Stimulated activated CD4-positive, alpha-beta T cell treated with anti-CD3 and anti-CD28 coated beads, Interleukin-1b, Interleukin-23, amount 100 ng/mL, for 4 hours (primary cell): ENCODE results near the gene MTMR3.

Experiments used
- DNase-seq, 2 donors: peaks; one replicate each; pipeline ENCODE4 v3.0.0-alpha.2; 2020; ENCODE audit warnings: low read depth in 2 of 2

Gene MTMR3

GRCh38 chr22:30026756-30027155 lies 143.8 kb downstream of the MTMR3 start:
- DNase-seq = no peak

DNA sequence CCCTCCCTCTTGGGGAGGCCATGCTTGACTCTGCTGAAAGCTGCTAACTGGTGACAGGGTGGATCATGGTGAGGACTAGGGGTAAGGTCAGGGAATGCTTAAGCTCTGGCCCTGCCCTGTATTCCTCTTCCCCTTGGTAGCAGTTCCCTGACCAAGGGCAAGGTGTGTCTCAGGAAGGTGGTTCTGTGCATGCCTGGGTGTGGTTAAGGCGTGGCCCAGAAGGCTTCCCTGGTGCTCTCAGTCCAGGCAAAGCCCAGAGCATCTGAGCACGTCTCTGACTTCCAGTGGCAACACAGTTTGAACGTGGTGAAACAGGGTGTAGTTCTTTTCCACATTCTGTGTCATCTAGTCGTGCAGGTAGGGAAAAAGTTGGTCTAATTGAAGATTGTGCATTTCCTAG lies 144.2 kb downstream of the MTMR3 start:
- no peak for DNase-seq

GRCh38 chr22:30027791-30028190 lies 144.8 kb downstream of the MTMR3 start:
- DNase-seq = no peak

- DNase-seq = no peak
Observed at GRCh38 chr22:30028731-30029130, 145.8 kb downstream of the MTMR3 start.

GRCh38 chr22:30029512-30029911 lies 146.5 kb downstream of the MTMR3 start:
- no peak for DNase-seq

- DNase-seq = no peak
Observed at GRCh38 chr22:30030329-30030728, 147.4 kb downstream of the MTMR3 start.

DNA sequence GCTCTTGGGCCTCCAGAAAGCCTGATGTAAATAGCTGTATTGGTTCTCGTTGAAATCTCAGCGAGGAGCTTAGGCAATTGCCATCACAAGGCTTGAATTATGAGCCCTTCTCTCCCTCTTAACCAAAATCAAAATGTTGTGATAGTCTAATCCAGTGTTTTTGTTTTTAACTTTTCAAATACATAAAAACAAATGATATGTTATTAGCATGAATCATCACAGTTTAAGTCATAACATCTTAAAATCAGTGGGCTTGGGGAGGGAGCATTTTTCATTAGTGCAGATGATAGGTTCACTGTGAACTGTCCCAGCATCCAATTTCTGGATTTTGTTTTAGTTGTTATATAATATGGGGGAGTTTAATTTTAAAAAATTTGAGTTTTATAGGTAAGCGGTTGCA lies 148.4 kb downstream of the MTMR3 start:
- DNase-seq = no peak

DNA sequence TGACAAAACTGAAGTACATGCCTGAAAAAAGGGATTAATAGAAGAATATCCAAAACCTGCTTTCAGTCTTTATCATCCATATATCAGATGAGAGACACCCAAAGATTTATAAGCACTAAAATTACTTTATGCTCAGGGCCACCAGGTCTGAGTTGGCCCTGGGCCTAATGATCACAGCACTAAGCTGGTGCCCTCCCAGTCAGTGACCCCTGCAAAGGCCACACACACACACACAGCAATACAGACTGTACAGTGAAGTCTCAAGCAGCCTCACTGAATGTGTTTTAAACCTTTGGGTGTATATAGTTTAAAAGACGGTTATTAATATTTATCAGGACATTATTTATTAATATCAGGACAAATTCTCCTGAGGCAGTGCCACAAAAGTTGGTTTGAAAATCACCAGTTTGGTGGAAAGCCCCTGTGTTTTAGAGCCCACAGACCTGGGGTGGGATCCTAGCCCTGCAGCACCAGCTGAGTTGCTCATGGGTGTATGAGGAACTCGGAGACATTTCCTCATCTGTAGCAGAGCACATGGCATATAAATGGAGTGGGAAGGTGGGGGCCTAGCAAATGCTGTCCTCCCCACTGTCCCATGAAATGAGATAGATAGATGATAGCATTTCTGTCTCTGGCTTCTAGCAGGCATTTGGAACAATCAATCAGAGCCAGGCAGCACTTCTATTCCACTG lies 148.9 kb downstream of the MTMR3 start:
- no peak for DNase-seq

DNA sequence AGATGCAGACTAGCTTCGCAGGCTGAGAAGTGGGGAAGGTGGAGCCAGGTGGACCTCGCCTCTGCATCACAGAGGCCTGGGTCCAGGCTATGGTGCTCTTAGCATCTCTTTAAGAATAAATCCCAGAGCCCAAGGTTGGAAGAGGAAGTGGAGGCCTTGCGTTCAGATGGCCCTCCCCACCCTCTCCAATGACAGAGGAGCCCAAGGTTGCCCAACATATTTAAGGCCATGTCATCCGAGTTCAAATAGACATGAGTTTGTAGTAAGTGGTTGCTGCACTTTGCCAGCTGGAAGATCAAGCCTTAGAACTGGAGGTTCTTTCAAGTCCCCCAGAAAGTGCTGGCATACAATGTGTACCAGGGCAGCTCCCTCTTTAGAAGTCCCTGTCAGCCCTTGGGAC lies 150.2 kb downstream of the MTMR3 start:
- no peak for DNase-seq

GRCh38 chr22:30033901-30034300 lies 150.9 kb downstream of the MTMR3 start:
- DNase-seq = no peak

GRCh38 chr22:30036656-30037055 lies 153.7 kb downstream of the MTMR3 start:
- no peak for DNase-seq

GRCh38 chr22:30038219-30038618 lies 155.2 kb downstream of the MTMR3 start:
- DNase-seq = no peak

DNA sequence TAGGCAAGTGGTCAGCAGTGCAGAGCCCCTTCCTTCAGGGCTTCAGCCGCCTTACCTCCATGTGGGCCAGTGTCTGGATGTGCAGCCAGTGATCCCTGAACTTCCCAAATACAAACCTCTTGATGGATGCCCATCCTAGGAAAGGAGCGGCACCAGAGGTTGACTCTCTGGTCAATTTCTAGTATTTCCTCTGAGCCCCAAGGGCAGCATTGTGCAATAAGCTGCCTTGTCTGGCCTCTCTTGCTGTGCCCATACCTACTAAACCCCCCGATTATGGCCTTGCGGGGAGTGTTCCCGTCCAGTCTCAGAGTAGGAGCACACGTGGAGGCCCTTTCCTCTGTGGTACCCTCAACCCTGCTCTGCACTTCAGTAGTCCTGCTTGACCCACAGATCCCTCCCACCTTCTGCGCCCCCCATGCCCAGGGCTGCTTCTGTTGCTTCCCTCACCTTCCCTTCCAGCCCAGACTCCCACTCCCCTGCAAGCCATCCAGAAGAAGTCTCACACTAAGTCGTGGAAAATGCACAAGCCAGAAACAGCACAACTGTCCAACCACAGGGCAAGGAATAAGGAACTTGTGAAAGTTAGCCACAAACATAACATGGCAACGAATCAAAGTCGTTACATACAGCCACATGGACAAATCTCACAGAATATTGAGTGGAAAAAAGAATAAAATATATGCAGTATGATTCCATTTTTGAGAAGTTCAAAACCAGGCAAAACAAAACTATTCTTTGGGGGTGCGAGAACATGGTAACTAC lies 157.7 kb downstream of the MTMR3 start:
- no peak for DNase-seq

GRCh38 chr22:30041475-30041874 lies 158.5 kb downstream of the MTMR3 start:
- no peak for DNase-seq

- no peak for DNase-seq
Observed at GRCh38 chr22:30041881-30042280, 158.9 kb downstream of the MTMR3 start.

- no peak for DNase-seq
Observed at GRCh38 chr22:30043161-30043560, 160.2 kb downstream of the MTMR3 start.

GRCh38 chr22:30044369-30044768 lies 161.4 kb downstream of the MTMR3 start:
- no peak for DNase-seq

DNA sequence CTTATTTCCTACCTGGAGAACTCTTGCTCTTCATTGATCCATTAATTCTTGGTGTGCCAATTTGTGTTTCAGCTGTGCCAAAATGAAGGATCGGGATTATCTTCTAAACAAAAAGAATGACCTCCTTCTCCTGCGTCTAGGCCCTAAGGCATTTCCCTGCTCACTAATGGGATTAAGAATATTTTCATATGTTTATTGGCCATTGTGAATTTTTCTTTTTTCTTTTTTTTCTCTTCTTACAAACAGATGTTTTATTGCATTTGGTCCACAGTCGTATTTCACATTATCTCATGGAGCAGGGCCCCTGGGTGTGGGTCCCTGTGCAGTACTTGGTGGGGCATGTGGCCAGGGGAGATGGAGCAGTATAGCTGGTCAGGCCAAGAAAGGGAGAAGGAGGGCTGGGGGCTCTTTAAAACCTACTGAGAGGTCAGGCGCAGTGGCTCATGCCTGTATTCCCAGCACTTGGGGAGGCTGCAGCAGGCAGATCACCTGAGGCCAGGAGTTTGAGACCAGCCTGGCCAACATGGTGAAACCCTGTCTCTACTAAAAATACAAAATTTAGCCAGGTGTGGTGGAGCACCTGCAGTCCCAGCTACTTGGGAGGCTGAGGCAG lies 162.0 kb downstream of the MTMR3 start:
- no peak for DNase-seq

DNA sequence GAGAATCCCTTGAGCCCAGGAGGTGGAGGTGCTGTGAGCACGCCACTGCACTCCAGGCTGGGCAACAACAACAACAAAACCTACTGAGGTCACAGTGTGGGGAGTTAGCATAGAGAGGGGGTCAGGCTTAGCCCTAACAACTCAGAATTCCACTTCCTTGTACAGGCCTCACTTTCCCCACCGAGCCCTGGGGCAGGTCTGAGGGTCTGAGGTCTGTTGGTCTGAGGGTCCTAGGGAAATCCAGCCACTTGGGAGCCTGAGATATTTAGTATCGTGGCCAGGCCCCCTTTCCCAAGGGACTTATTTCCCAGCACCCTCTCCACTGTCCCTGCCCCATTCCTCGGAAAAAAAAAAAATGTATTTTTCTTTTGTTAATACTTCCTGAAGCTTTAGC lies 162.5 kb downstream of the MTMR3 start:
- DNase-seq = no peak

DNA sequence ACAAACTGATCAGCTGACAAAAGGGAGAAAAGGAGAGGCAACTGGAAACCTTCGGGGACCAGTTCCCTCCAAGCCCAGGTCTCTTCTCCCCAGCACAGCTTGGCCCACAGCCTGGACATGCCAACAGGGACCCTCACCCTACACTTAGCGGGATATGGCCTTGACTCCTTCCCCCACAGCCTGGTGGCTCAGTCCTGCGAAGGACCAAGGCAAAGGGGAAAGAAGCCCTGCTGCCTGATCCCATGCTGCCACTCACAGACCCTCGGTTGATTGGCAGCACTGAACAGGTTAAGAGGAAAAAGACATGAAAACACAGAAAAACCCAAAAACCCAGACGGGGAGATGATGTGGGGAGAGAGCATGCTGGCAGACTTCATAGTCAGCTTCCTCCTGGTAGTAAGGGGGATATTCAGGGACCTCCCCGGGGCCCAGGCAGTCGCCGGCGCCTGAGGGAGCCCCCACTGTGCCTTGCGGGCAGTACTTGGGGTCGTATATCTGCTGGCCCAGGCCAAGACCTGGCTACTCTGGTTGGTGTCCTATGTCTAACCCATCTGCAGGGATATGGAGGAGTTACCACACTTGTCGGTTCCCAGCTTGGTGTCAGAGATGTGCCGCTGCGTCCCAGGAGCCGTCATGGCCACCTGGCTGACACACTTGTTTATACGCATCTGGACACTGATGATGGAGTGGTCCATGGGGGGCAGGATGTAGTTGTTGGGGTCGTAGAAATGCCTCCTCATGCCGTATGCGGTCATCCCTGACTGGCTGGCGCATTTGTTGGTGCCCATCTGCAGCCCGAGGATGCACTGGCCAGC lies 163.1 kb downstream of the MTMR3 start:
- no peak for DNase-seq

DNA sequence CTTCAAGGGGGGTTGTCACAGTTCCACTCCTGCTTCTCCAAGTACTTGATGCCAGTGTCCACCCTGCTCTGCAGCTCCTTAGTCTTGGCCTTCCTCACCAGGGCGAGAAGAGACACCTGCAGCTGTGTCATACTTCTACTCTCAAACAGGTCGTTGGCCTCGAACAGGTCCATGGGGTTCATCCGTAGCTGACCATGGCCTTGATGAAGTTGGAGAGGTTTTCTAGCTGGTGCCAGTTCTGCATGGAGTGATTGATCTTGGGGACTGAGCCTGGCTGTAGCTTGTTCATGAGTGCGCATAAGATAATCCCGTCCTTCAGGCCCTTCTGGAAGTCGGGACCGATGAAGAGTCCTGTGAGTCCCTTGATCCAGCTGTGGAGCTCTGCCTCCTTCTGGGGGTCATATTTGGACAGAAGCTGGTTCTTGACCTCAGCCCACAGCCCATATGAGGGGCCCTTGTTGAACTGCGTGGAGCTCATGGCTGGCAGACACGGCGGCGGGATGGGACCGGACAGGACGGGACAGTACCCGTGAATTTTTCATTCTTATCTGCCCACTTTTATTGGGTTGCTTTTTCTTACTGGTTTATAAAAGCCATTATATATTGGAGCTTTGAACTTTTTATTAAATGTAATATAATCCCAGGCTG lies 163.9 kb downstream of the MTMR3 start:
- no peak for DNase-seq

DNA sequence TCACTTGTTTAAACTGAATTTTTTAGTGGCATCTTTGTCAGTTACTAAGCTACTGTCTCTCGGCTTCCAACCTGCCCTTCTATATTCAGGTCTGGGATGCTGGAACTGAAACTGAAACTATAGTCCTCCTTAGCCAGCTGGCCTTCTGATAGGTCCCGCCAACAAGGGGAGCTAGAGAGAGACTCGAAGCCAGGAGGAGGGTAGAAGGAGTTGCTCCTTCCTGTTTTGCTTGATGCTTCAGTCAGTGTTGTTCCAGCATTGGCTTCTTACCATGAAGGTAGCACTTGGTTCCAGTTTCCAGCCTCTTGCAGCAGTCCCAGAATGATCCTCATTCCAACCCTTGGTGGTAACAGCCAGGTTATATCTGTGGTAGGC lies 164.4 kb downstream of the MTMR3 start:
- DNase-seq = no peak
